HG02678 (cell line): Measurements from ENCODE around the gene KRTAP5-5.
"Not testable (repeated sequence)": the region's sequence is repeated elsewhere in the genome, so short reads cannot be mapped to it uniquely, and the experiment has no call there.

ENCODE experiments used
- ATAC-seq: cut with Tn5 transposase; IDR thresholded peaks from one replicate; pipeline ENCODE4 v1.9.1; 2021; ENCODE audit warnings: mild to moderate bottlenecking, moderate library complexity; ENCODE audit not compliant: unreplicated experiment

Gene KRTAP5-5

DNA sequence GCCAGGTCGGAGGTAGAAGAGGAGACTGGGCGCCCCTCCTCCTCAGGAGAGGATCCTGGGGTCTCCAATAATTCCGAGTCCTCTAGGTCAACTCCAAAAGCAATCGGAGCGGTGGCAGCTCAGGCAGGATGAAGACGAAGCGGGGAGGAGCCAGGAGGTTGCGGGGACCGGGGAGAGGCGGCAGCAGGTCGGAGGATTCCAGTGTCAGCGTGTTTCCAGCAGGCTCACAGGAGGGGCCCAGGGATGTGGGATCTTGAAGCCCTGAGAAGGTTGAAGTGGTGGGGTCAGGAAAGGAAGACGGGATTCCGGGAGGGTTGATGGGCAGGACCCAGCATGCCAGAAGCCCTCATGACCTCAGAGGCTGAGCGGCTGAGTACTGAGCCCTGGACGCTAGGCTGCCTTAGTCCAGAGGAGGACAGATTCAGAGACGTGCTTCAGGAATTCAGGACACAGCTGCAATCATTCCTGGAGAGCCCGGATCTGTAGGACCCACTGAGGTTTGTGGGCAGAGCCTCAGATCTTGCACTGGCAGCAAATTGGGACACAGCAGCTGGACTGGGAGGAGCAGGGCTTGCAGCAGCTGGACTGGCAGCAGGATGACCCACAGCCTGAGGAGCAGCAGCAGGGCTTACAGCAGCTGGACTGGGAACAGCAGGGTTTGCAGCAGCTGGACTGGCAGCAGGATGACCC, 22.3 kb upstream of the KRTAP5-5 start:
- not testable (repeated sequence) for ATAC-seq

DNA sequence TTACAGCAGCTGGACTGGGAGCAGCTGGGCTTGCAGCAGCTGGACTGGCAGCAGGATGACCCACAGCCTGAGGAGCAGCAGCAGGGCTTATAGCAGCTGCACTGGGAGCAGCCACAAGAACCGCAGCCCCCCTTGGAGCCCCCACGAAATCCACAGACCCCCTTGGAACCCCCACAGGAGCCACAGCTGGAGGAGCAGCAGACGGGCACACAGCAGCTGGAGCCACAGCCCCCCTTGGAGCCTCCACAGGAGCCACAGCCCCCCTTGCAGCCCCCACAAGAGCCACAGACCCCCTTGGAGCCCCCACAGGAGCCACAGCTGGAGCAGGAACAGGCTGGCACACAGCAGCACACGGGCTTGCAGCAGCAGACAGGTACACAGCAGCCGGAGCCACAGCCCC, 21.7 kb upstream of the KRTAP5-5 start:
- ATAC-seq: not testable (repeated sequence)

DNA sequence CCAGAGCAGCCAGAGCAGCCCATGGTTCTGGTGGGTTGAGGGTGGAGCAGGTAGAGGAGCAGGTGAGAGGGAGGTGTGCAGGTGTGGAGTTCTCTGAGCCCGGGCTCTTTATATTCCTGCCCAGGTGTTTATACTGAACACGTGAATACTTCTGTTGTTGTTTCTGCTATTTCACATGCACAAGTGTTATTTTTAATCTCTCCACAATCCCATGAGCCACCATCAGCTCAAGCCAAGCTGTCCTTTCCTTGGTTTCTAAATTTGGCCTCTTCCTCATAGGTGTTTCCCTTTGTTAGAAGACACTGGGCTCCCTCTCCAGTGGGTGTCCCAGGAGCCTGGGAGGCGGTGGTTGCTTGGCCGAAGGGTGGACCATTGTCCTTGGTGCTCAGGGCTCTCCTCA, 21.2 kb upstream of the KRTAP5-5 start, which contains the start of gene KRTAP5-3:
Gene KRTAP5-3 (minus strand): TSS at position 101 of the 400 bp plus-strand sequence. CDS start 78 bp downstream, at position 23.
- no peak for ATAC-seq

DNA sequence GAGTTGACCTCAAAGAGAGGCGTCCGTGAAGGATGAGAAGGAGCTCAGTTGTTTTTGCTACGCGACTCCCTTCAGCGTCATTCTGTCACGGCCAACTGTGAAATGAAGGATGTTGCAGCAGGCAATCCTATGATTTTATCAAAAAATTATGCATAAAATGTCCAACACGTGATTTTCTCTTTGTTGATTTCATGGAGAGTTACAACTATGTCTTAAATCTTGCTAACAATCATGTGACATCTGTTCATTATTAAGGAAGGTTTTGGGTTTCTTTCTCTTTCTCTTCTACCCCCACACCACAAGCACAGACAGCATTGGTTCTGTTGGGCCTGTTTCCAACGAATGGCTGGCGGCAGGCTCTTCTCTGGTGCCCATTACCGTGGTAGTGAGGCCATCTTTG, 11.3 kb upstream of the KRTAP5-5 start:
- no peak for ATAC-seq

DNA sequence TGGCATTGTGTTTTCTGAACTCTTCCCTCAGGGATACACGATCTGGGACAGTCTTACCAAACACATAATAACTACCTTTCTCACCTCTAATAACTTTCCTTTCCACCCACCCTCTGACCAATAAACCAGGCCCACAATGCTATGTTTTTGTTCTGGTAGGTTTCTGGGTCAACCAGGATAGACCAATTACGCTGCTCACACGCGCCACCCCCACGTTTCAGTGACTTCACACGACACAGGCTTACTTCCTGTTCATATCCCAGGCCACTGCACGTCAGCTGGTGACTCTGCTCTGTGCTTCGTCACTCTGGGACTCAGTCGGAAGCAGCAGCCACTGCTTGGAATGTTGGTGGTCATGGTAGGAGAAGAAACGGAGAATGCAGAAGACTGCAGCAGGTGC, 10.1 kb upstream of the KRTAP5-5 start:
- no peak for ATAC-seq

DNA sequence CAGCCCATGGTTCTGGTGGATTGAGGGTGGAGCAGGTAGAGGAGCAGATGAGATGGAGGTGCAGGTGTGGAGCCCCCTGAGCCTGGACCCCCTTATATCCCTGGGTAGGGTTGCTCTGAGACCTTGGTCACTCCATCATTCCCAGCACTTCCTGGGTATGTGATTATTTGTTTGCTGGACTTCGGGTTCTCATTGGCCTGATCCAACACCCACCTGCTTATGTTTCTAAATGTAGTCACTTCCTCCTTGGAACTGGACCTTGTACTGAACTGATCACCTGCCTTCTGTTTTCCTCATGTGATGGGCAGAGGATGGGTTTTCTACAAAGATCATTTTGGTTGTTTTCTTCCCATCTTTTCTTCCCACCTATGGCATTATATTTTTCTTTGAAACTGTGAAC, 7.5 kb upstream of the KRTAP5-5 start, which contains the start of gene KRTAP5-4:
Gene KRTAP5-4 (minus strand): TSS at position 53 of the 400 bp plus-strand sequence. CDS start 45 bp downstream, at position 8.
- no peak for ATAC-seq

DNA sequence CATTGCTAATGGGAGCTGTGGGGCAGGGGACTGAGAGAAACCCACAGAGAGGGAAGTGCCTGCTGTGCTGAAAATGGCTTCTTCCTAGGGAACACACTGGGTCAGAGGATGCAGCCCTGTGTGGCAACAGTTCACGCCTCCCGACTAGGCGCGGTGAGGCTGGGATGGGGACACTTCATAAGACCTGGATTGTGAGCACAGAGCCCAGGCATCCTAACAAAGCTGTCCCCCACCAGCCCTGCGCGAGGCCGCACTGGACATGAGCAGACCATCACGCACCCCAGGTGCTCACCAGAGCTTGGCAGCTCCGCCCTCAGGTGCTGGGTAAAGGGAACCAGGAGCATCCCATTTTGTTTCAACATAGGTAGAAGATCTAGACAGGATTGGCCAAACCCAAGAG, 5.9 kb upstream of the KRTAP5-5 start:
- no peak for ATAC-seq

DNA sequence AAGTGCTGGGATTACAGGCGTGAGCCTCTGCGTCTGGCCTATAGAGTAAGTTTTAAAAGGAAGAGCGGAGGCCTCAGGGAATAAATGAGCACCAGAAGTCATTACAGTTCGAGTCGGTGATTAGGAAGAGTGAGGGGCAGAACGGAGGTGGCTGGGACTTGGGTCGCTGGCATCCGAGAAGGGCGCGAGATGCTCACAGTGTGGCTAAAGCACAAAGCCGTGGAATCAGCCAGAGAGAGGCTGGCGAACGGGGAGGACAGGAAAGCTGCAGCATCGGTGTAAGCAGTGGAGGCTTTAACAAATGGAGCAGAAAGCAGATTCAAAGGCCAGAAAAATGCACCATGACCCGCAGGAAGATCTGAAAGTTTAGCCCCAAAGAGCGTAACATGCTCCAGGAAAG, 5.0 kb upstream of the KRTAP5-5 start:
- no peak for ATAC-seq

DNA sequence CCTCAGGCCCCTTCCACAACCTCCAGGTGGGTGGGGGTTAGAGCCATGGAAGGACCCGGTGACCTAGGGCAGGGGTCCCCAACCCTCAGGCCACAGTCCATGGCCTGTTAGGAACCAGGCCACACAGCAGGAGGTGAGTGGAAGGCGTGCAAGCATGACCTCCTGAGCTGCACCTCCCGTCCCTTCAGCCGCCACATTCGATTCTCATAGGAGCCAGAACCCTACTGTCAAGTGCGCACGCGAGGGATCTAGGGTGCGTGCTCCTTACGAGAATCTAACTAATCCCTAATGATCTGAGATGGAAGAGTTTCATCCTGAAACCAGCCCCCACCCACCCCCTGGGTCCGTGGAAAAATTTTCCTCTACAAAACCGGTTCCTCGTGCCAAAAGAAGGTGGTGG, 4.0 kb upstream of the KRTAP5-5 start:
- no peak for ATAC-seq

DNA sequence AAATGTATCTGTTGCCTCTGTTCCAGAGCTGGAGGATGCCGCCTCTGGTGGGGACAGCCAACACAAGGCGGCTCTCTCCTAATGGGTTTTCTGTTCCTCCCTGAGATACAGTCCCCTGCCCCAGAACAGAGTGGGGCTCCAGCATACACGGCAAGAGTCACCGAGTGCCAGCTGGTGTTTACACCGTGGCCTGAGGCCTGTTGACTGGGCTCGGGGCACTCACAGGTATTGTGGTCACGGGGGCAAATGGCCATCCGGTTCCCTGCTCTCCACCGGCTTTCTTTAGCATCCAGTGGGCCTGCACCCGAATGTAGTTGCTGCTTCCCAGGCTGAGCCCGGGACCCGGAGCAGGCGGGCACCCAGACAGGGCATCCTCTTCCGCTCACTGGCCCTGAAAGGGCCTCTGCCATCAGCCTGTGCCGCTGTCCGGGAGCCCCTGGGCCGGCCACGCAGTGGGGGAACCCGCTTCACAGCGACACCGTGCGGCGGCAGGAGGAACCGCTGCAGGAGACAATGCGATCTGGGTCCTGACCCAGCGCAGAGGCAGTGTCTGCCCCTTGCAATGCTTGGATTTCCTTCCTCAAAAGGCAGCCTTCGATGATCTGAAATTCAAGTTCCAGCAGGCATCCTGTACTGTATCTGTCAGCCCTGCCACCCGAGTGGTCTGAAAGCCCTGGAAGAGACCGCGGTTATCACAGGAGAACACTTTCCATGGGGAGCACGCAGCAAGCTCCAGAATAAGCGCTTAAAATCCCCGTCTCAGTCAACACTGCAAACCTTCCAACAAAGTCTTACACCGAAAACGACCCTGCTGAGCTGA, 859 bp upstream of the KRTAP5-5 start:
- ATAC-seq: no peak

DNA sequence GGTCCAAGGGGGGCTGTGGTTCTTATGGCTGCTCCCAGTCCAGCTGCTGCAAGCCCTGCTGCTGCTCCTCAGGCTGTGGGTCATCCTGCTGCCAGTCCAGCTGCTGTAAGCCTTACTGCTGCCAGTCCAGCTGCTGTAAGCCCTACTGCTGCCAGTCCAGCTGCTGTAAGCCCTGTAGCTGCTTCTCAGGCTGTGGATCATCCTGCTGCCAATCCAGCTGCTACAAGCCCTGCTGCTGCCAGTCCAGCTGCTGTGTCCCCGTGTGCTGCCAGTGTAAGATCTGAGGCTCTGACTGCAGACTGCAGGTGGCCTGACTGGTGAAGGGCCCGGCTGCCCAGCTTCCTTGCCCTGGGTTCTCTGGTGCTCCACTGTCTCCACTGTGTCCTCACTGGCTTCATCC, 696 bp downstream of the KRTAP5-5 start:
- no peak for ATAC-seq

DNA sequence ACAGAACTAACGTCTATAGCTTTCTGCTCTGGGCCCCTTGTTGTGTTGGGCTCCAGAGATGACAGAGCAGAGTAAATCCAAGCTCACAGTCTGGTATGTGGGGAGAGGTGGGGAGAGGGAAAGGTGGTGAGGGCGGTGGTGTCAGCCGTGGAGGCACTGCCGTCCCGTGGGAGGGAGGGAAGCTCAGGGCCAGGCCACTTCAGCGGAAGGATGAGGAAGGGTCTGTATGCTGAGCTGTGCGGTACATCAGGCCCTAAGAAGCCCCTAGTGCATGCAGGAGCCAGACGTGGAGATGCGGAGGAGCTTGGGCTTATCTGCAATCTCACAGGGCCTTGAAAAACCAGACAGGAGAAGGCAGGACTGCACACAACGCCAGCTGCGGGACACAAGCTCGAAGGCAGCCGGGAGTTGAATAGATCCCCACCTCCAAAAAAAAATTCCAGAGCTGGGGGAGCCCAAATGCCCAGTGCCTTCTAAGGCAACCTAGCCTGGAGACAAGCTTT, 1.5 kb downstream of the KRTAP5-5 start:
- ATAC-seq: no peak

DNA sequence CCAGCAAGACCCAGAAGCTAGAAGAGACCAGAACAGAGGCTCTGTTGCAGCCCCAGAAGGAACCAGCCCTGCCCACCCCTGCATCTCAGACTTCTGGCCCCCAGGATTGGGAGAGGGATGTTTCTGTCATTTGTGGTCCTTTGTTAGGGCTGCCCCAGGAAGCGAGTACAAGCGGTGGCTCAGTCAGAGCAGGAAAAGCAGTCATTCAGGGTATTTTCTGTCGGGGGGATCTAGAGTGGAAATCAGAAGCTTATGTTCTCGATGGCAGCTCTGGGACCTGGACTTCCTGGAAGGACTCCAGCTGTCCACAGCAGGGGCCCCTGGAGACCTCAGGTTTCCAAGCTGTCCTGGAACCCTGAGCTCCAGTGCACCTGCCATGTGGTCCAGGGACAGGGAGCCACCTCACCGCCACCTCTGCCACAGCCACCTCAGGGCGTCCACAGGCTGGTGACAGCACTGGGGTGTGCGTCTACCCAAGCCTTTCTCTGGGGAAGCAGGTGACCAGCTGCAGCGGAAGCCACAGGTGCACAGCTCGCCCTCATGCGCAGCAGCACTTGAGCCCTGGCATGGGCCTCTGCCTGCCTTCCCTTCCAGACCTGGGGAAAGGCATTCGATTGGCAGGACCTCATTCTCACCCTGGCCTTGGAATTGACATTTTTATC, 2.6 kb downstream of the KRTAP5-5 start:
- ATAC-seq: no peak

DNA sequence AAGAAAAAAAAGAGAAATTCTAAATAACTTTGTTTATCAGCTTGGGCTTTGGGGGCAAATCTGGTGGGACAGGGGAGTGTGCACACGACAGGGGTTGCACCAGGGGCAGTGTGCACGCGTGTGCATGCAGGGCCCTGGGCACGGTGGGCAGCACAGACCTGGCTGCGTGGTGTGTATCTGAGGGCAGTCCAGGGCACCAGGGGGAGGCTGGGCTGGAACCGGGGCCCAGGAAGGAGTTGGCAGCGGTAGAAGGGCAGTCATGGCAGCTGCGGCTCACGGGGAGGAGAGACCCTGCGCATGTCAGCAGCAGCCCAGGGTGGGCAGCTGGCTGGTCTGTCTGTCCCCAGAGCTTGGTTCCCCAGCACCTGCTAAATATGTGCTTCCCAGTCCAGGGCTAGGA, 4.3 kb downstream of the KRTAP5-5 start:
- ATAC-seq: no peak

DNA sequence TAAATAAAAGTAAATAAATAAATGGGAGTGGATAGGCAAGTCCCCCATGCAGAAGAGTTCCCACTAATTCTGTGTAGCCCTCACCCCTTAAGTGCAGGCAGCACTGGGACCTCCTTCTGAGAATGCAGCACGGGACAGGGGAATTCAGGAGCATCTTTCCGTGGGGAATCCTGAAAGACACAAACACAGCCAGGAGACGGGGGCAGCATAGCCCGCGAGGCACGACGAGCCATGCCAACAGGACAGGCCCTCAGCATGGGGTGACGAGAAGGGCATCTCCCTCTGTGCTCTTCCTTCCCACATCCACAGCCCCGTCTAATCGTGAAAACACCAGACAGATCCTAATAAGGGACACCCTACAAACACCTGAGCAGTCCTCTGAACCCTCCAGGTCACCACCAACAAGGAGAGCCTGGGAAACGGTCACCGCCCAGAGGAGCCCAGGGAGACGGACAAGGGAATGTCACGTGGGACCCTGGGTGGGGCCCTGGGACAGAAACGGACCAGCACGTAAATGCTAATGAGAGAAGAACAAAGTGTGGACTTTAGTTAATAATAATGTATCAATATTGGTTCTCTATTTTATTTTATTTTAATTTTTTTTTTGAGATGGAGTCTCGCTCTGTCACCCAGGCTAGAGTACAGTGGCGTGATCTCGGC, 6.8 kb downstream of the KRTAP5-5 start:
- ATAC-seq: no peak

DNA sequence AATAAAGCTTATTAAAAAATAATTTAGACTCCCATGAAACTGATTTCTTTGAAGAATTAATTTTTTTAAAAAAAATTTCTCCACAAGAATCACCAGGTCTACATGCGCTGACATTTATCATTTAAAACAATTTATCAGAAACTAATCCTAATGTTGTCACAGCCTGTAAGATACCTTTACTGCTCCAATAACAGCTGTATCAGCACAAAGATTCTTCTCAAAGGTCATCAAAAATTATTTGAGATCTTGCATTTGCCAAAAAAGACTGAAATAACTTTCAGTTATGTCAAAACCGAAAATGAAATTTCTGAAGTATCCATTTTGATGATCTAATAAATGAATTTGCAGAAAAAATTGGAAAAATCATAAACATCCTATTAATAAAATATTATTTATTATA, 8.1 kb downstream of the KRTAP5-5 start:
- ATAC-seq: no peak

DNA sequence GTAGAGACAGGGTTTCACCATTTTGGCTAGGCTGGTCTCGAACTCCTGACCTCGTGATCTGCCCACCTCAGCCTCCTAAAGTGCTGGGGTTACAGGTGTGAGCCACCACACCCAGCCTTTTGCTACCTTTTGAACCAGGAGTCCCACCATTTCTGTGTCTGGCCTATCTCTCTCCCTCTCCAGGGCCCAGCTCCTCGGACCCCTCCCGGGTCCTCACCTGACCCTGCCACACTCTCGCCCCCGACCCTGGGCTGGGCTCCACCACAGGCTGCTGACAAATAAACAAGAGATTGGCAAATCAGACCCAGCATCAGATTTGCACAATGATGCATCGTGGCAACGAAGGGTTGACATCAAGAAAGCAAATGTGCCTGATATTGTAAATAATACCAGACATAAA, 8.8 kb downstream of the KRTAP5-5 start:
- no peak for ATAC-seq

DNA sequence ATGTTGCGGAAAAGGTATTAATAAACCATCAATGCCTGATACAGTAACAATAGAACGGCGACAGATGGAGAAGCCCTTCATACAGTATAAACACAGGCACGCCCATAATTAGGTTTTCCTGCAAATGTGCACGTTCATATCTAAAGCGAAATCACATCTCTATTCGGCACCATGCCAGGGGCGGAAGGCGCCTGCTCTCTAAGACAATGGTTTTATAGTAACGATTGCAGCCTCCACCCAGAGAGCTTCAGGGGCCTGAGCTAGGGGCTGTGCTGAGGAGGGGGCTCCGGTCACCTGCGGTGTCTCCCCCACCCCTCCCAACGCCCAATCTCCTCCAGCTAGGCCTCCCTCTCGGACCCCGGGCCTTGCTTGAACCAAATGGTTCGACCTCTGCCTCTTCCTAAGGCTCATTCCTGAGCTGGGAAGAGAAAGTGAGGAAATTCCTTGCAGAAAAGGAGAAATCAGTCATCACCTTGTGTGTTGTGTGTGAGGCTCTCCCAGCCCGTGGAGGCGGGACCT, 9.6 kb downstream of the KRTAP5-5 start:
- ATAC-seq: no peak

DNA sequence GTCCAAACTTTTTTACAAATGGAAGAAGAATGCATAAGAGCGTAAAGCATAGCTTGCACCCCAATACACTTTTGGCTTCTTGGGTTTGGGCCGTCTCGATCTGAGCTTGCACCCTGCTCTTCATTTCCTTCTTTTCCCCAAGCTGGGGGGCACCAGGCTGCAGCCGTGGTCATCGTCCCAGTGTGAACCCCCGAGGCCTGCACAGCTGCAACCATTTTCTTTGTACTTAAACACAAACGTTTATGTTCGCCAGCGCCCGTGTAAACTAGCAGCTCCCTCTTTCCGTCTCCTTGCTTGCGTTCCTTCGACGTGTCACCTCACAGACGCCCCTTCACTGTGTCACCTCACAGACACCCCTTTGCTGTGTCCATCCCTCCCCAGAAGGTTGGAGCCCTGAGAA, 10.1 kb downstream of the KRTAP5-5 start:
- no peak for ATAC-seq

DNA sequence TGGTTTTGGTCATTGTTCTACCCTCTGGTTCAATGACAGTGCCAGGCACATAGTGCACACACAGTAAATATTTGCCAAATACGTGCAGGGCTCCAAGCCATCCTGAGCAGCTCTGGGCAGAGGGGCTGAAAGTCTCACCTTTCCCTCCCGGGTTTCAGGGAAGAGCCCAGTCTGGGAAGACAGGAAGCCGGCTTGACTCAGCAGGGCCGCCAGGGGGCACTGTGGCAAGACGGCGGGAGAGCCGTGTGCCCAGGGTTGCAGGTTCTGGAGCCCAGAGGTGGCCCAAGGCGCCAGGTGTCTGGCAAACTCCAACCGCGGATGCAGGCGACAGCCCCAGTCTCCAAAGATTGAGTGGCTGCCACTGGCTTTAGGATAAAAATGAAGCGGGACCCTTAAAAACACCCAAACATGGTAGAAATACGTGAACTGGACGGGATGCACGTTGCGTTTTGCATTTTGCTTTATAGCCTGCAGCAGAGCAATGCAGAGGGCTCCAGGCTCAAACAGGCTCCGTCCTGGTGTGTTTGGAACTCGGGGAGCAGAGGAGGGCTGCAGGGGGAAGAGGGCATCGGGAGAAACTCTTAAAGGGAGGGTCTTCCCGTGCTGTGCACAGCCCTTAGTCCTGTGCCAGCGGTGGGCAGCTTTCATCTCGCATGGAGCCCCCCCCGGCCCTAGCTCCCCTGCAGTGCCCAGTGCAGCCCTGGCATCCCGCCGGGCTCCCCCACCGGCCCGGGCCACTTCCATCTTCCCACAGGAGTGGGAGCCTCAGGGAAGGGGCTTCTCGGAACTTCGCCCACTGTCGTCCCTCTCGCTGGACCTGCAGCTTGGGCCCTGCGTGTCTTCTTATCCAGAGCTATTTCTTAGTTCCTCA, 10.7 kb downstream of the KRTAP5-5 start:
- no peak for ATAC-seq
